Stimulated activated CD8-positive, alpha-beta memory T cell treated with anti-CD3 and anti-CD28 coated beads, Interleukin-2, amount 100 ng/mL, for 48 hours (primary cell): Measurements from ENCODE around the gene RSRC2.
"Not testable (repeated sequence)": the region's sequence is repeated elsewhere in the genome, so short reads cannot be mapped to it uniquely, and the experiment has no call there.

Source experiments
- DNase-seq, 2 donors: peaks; one replicate each; pipeline ENCODE4 v3.0.0-alpha.2; 2020; ENCODE audit warnings: low read depth in 2 of 2

RSRC2 gene, protein sequence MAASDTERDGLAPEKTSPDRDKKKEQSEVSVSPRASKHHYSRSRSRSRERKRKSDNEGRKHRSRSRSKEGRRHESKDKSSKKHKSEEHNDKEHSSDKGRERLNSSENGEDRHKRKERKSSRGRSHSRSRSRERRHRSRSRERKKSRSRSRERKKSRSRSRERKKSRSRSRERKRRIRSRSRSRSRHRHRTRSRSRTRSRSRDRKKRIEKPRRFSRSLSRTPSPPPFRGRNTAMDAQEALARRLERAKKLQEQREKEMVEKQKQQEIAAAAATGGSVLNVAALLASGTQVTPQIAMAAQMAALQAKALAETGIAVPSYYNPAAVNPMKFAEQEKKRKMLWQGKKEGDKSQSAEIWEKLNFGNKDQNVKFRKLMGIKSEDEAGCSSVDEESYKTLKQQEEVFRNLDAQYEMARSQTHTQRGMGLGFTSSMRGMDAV

DNA sequence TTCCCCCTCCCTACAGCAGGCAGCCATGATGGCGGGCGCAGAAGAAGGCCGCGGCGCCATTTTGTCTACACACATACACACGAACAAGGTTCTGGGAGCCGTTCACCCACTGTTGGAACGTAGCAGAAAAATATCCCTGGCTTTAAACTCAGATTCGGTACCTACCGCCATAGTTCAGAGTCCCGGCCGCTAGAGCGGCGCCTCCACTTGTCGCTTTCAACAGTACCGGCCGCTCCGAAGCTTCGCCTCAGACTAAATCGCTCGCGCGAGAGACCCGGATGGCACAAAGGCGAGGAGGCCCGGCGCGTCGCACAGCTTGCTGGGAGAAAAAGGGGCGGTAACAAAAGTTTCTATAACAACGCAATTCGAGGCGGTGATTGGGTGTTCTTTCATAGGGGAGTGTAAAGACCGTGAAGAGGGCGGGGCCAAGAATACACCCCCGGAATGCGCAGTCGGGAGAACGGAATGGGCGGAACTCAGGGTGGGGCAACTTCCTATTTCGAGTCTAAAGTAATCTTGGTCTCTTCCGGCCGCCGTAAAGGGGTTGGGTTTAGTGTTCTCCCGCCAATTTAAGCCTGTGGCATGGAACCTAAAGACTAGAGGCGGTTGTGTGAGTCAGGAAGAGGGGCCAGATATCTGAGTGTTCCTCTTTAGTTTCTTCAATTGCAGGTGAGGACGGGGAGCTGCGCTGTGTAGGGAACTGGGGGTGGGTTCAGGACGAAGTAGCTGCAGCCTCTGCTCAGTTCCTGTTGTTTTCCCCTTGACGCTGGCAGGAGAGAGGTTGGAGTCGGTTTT lies at the start of gene RSRC2, which contains the start of gene KNTC1:
Gene RSRC2 (minus strand): TSS at position 254 of the 795 bp plus-strand sequence. CDS start 83 bp downstream, at position 171.
Gene KNTC1 (plus strand): TSS at position 567 of the 795 bp plus-strand sequence. CDS start 2,815 bp downstream, outside the sequence.
- DNase-seq, result peak; percentile 86 to 94

- no peak for DNase-seq
Observed at GRCh38 chr12:122571821-122572220, 45.1 kb upstream of the RSRC2 start.

DNA sequence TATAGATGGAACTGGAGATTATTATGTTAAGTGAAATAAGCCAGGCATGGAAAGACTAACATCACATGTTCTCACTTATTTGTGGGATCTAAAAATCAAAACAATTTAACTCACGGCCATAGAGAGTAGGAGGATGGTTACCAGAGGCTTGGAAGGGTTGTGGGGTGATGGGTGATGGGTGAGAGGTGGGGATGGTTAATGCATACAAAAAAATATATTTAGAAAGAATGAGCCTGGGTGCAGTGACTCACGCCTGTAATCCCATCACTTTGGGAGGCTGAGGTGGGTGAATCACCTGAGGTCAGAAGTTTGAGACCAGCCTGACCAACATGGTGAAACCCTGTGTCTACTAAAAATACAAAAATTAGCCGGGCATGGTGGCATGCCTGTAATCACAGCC lies 43.3 kb upstream of the RSRC2 start:
- not testable (repeated sequence) for DNase-seq

DNA sequence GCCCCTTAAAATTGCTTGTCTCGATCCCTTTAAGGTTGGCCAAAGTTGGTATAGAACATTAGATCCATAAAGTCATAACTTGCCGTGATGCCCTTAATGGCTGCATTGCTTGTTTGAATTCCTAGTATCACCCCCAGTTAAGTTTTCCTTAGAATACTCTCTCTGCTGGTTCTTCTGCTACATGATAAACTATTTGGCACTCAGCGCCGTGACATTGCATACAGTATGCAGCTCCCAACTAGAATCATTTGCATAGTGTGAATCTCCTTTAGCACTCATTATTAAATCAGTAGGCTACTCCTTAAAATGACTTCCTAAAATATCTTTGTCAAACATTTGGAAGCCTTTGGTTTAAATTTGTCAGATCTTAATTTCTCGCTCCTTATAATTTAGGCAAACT lies 42.6 kb upstream of the RSRC2 start:
- no peak for DNase-seq

GRCh38 chr12:122566816-122567215 lies 40.1 kb upstream of the RSRC2 start:
- DNase-seq, result not testable (repeated sequence)

DNA sequence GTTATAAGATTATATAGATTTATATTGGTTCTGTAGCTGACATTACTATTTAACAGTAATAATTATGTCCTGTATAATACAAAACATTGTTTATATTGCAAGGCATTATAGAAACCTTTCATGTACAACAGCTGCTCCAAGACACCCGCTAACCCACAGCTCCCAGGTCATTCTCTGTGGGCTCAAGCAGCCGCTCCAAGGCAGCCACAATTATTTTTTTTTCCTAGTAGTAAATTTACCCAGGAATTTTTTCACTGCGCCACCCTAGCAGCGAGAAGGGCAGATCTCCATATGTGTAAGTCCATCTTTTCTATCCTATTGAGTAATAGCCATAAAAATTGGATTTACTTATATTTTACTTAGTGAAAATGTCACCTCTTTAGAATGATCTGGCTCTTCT lies 36.6 kb upstream of the RSRC2 start:
- no peak for DNase-seq

- DNase-seq, result no peak
Observed at GRCh38 chr12:122560138-122560537, 33.4 kb upstream of the RSRC2 start.

DNA sequence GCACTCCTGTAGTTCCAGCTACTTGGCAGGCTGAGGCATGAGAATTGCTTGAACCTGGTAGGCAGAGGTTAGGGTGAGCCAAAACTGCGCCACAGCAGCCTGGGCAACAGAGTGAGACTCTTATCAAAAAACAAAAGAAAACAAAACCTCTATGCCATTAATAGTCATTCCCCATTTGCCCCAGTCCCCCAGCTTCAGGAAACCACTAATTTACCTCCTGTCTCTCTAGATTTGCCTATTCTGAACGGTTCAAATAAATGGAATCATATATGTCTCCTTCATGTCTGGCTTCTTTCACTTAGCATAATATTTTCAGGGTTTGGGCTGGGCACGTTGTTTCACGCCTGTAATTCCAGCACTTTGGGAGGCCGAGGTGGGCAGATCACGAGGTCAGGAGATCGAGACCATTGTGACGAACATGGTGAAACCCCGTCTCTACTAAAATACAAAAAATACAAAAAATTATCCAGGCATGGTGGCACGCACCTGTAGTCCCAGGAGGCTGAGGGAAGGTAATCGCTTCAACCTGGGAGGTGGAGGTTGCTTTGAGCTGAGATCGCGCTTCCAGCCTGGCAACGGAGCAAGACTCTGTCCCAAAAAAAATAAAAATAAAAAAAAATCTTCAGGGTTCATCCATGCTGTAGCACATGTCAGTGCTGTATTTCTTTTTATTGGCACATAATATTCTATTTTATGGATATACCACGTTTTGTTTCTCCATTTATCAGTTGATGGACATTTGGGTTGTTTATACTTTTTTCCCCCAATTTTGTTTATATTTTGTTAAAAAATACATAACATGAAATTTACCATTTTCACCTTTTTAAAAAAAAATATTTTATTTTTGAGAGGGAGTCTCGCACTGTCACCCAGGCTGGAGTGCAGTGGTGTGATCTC lies 32.3 kb upstream of the RSRC2 start:
- no peak for DNase-seq

DNA sequence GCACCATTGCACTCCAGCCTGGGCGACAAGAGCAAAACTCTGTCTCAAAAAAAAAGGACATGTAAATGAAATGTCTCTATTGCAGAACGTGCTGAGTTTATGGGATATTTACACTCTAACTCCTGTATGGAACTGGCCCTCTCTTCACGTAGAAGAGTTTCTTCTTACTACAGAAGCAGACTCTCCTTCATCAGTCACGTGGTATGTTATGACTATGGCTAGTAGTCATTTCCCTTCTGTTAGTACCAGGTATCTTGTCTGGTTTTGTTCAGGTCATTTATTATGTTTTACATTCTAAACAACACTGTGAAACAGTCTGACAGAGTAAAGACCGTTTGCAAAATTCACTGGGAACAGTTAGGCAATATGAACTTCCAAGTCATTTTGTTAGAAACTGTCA lies 20.6 kb upstream of the RSRC2 start:
- no peak for DNase-seq

- DNase-seq, result no peak
Observed at GRCh38 chr12:122545855-122546254, 19.1 kb upstream of the RSRC2 start.

DNA sequence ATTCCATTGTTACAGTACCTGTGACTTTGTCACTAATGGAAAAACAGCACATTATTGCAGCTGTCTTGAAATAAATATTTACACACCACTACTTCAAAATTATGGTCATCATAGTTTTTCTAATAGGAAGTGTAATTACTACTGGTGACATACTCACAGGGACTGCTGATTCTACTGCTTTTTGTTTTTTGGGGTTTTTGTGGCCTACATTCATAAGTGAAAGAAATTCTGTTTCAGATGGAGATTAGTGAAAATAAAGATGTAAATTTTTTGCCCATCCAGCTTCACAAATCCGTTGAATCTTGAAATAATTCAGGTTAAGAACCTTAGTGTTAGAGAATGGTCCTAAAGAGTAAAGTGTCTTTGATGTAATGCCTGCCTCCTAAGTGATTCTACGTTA lies 17.8 kb upstream of the RSRC2 start:
- no peak for DNase-seq

DNA sequence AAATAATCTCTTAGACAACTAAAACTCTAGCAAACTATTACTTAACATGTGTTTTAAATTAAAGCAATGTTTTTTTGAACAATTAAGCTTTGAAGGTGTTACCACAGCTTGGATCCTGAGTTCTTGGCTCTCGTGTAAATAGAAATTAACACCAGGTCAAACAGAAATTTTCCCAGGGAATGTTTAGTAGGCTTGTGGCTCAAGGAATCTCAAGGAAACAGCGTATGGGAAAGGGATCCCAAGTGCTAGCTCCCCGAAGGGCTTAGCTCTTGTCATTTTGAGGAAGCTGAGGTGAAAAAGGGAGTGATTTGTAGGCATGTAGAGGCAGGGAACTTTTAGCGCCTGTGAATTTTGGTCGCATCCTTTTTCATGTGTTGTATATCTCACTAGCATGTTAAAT lies 11.8 kb upstream of the RSRC2 start:
- DNase-seq, result no peak

DNA sequence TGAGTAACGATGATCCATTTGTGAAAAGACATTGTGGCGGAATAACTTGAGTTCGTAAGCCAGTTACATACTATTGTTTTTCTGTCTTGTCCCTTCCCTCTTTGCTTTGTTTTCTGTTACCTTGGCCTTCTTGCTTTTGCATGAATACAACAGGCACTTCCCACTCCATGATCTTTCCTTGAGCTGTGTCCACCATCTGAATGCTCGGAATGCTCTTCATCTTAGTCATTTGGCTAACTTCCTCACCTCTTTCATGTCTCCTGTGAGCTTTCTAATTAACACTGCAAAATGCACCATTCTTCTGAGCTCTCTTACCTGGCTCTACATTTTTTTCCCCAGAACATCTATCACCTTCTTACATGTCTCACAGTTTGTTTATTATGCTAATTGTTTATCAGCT lies 10.3 kb upstream of the RSRC2 start:
- DNase-seq, result no peak

- DNase-seq, result no peak
Observed at GRCh38 chr12:122533856-122534255, 7.1 kb upstream of the RSRC2 start.

DNA sequence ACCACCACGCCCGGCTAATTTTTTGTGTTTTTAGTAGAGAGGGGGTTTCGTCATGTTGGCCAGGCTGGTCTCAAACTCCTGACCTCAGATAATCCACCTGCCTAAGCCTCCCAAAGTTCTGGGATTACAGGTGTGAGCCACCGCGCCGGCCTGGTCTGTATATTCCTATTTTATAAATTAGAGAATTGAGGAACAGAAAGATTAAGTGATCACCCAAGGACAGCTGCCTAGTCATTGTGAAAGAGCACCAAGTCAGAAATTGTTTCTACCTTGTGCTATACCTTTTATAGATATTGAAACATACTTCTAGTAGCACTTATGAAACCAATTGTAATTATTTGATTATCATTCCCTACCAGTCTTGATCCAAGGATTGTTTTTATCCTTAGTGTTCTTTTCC lies 2.3 kb upstream of the RSRC2 start:
- no peak for DNase-seq

DNA sequence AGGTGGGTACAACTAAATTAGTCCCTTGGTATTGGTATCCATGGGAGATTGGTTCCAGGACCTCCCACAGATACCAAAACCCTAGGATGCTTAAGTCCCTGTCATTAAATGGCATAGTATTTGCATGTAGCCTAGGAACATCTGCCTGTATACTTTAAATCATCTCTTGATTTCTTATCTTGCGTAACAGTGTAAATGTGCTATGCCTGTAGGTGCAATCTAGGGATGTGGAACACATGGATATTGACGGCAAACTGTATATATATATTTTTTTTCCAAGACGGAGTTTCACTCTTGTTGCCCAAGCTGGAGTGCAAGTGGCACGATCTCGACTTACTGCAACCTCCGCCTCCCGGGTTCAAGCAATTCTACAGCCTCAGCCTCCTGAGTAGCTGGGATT lies 1.8 kb upstream of the RSRC2 start:
- no peak for DNase-seq

- DNase-seq, result peak in 1 of 2 donors; percentile 27
Observed at GRCh38 chr12:122527478-122527944, 775 bp upstream of the RSRC2 start.

DNA sequence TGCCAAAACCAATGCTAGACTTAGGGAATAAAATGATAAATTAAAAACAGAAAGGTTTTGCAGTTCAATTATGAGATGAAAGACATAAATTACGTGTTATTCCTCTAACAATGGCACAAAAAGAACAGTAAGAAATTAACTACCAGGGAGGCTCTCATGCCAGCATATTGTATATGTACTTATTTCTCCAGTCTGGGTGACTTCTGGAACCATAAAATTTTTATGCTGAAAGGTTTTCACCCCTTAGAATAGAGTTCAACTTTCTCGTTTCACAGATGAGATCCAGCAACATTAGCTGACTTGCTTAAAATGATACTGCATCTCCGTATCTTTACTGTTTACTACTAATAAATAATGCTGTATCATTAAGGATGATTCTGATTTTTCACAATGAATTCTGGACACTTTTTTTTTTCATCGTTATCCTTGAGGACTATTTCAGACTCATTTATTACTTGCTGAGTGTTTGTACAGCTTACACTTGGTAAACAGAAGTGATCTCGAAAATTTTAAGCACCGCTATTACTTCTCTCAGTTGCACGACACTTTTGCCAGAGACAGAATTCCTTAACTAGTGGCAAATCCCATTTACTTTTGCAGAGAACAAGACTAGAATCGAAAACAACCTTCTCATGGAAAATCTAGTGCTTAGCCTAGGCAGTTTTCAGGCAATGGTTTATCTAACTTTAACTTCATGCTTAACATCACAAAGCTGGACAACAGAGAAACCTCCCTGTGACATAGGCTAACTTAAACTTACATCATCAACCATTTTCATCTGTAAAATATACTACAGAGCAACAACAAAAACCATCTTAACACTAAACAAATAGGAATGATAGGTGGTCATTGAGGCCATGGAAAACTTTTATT lies 2.7 kb downstream of the RSRC2 start:
- DNase-seq, result no peak

GRCh38 chr12:122523280-122523679 lies 3.5 kb downstream of the RSRC2 start:
- DNase-seq, result no peak

DNA sequence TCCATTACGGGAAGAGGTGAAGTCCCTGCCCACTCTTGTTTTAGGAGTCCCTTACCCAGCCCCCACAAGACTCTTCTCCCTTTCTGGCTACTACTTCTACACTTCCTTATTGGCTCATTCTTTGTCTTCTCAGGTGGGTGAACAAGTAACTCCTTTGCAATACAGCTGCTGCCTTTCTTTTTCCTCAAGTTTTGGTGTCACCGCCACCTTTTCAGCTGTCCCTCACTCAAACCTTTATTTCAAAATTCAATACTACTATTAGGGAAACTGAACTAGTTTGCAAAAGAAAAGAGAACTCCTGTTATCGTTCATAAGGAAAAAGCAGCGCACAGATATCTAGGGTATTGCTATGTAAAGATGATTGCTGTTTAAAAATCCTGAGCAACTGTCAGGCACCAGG lies 6.1 kb downstream of the RSRC2 start:
- no peak for DNase-seq

GRCh38 chr12:122519418-122519817 lies 7.3 kb downstream of the RSRC2 start:
- no peak for DNase-seq
